AG04450 (cell line): ENCODE data around the gene SPINK9. TPM values are rescaled to one million over a fixed set of nuclear protein-coding genes. Genes with fewer than 3 reads are reported as not detected.
"Not testable (repeated sequence)": the region's sequence is repeated elsewhere in the genome, so short reads cannot be mapped to it uniquely, and the experiment has no call there.

Source experiments
- CTCF ChIA-PET: fragments of 300-600, 350-600 bp; formaldehyde crosslinking; extraction: SDS; loops from one replicate; lab custom pipeline; 2022; ENCODE audit warnings: antibody characterized with exemption, inconsistent platforms; lab: Charles Lee
- POLR2A ChIA-PET: fragments of 350-600 bp; formaldehyde crosslinking; extraction: SDS; loops from one replicate; lab custom pipeline; 2021; ENCODE audit warnings: antibody characterized with exemption, inconsistent platforms; lab: Yijun Ruan, JAX
- DNase-seq: peaks from one replicate; pipeline ENCODE4 v3.0.0-alpha.2; 2011; ENCODE audit warnings: low read depth, low spot score
- H3K27ac ChIP-seq: one replicate; pipeline ENCODE4 v1.5.1; 2012; ENCODE audit warnings: low read depth, low read length, control low read depth
- H3K27me3 ChIP-seq: one replicate; pipeline ENCODE4 v1.6.0; 2012; ENCODE audit warnings: low read length; ENCODE audit not compliant: control insufficient read depth, insufficient read depth
- H3K4me3 ChIP-seq: 2 replicates; pipeline ENCODE4 v1.5.1; 2011; ENCODE audit warnings: mild to moderate bottlenecking, low read depth, low read length, control low read depth
- H3K9me3 ChIP-seq: 2 replicates; pipeline ENCODE4 v1.5.1; 2012; ENCODE audit warnings: low read length; ENCODE audit not compliant: control insufficient read depth, insufficient read depth
- polyA plus RNA-seq: library from polyadenylated mRNA; depleted of rRNA; stranded (reverse); fragments of >200 nt; gene quantifications from 2 replicates; pipeline ENCODE4 v1.2.3, GENCODE V29; 2011
- TF ChIP-seq, protein P1 (sequence below): IDR thresholded peaks from 2 replicates; pipeline ENCODE4 v1.5.1; 2011; ENCODE audit warnings: low read depth, low read length, control low read depth, inconsistent platforms

The SPINK9 gene
- polyA plus RNA-seq, 1 experiment, result not detected

DNA sequence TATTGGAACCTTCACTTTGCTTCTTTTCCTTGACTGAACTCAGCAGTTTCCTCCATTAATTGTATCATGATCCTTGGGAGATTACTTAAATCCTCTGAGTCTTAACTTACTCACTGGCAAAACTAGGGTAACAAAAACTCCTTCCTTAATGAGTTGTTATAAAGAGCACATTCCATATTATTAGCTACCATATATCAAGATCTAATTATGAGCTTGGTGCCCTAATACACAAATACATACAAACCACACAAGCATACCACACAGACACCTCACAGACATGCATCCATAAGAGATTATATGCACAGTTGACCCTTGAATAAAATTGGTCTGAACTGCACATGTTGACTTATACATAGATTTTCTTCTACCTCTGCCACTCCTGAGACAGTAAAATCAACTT lies 25.6 kb upstream of the SPINK9 start:
- no peak overlapping the region for H3K4me3 ChIP-seq
- no peaks in the 10 kb centered on the region for H3K27me3 ChIP-seq
- DNase-seq, result no peak
- no peaks in the 10 kb centered on the region for H3K9me3 ChIP-seq
- CTCF ChIA-PET, result no interaction called here
- TF ChIP-seq, protein P1, sequence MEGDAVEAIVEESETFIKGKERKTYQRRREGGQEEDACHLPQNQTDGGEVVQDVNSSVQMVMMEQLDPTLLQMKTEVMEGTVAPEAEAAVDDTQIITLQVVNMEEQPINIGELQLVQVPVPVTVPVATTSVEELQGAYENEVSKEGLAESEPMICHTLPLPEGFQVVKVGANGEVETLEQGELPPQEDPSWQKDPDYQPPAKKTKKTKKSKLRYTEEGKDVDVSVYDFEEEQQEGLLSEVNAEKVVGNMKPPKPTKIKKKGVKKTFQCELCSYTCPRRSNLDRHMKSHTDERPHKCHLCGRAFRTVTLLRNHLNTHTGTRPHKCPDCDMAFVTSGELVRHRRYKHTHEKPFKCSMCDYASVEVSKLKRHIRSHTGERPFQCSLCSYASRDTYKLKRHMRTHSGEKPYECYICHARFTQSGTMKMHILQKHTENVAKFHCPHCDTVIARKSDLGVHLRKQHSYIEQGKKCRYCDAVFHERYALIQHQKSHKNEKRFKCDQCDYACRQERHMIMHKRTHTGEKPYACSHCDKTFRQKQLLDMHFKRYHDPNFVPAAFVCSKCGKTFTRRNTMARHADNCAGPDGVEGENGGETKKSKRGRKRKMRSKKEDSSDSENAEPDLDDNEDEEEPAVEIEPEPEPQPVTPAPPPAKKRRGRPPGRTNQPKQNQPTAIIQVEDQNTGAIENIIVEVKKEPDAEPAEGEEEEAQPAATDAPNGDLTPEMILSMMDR, result no peak
- no peak overlapping the region for H3K27ac ChIP-seq
- POLR2A ChIA-PET, result no interaction called here

DNA sequence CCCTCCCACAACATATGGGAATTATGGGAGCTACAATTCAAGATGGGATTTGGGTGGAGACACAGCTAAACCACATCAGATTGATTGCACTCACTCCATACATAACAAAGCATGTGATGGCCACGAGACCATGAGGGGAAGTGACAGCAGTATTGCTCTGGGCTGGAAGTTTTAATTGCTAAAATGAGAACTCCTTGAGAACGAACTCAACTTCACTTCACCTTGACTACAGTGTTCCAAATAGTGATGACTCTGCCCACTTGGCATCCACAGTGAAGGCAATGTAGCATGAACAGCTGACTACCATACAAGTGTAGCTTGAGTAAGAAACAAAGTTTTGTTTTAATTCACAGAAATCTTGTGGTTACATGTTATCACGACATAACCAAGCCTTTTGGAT lies 23.9 kb upstream of the SPINK9 start:
- Histone ChIP-seq H3K27me3 (no peaks in the 10 kb centered on the region), H3K27ac (no peak overlapping the region), H3K9me3 (no peaks in the 10 kb centered on the region), H3K4me3 (no peak overlapping the region)
- TF ChIP-seq, protein P1, result no peak
- CTCF ChIA-PET, result no interaction called here
- POLR2A ChIA-PET, result interaction anchor here (0.6 kb wide), 1 partner anchor 153 kb away, joined by 3 read pairs; no protein-coding TSS in a partner anchor
- DNase-seq, result no peak

DNA sequence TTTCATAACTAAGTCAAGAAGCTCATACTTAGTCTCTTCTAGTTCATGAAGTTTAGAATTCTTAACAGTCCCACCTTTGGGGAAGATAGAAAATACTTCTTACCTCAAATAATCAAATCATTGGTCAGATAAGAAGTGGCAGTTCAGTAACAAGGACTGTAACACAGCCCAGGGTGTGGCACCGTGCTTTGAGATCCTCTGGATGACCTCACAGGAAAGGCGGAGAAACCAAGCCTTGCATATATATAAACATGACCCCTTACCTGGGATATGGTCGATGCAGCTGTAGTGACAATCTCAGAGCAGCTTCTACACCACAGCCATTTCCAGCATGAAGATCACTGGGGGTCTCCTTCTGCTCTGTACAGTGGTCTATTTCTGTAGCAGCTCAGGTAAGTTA lies 23.2 kb upstream of the SPINK9 start, which contains the start of gene SPINK7:
Gene SPINK7, plus strand, starts transcription at position 271 of the 400 bp plus-strand sequence. Its CDS starts 61 bp downstream, at position 332.
- no peak for DNase-seq
- CTCF ChIA-PET, result no interaction called here
- H3K27me3 ChIP-seq, result no peaks in the 10 kb centered on the region

DNA sequence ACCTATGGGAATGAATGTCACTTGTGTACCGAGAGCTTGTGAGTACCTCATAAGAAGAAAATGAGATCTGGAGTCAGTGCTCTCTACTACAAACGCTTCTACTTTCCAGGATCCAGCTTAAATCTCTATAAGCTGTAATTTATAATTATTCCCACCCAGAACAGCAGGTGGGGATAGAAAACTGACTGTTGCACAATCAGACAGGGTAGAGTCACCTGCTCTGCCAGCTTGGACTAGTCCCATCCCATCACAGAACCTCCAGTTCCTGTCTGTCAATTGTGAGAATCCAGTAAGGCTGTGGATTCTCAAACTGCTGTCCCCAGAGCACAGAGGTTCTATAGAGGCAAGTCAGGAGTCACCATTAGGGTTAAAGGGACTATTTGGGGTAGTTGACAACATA lies 21.2 kb upstream of the SPINK9 start:
- Histone ChIP-seq H3K4me3 (no peak overlapping the region), H3K9me3 (no peaks in the 10 kb centered on the region), H3K27me3 (no peaks in the 10 kb centered on the region), H3K27ac (no peak overlapping the region)
- CTCF ChIA-PET, result interaction anchor here (0.8 kb wide), 1 partner anchor 417 kb away, joined by 3 read pairs; no protein-coding TSS in a partner anchor
- DNase-seq, result no peak
- POLR2A ChIA-PET, result no interaction called here
- TF ChIP-seq, protein P1, result no peak

More for the DNA sequence above, 23.2 kb upstream of the SPINK9 start, which contains the start of gene SPINK7:
- POLR2A ChIA-PET, result interaction anchor here (0.6 kb wide), 1 partner anchor 152 kb away, joined by 3 read pairs; no protein-coding TSS in a partner anchor
- Histone ChIP-seq H3K9me3 (no peaks in the 10 kb centered on the region), H3K27ac (no peak within 1 kb of the TSS), H3K4me3 (no peak within 1 kb of the TSS)
- TF ChIP-seq, protein P1, result no peak

DNA sequence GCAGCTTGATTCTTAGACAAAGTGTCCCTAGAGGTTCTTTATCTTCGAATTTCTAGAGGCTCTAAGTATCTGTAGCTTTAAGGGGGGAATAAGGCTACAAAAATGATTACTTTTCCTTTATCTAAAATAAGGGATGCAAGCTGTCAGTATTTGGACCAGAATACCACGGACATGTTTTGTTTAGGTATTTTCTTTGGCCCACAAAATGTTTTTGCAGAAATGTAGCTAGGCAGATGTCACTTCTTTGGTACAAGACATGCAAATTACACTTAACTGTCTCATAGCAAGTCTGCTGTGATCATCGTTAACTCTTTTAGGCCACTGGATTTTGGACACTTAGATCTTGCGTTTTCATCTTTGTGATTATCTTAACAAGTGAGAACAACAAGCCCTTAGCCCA lies 20.6 kb upstream of the SPINK9 start:
- TF ChIP-seq, protein P1, result no peak
- ChIA-PET CTCF (no interaction called here), POLR2A (no interaction called here)
- no peaks in the 10 kb centered on the region for H3K27me3 ChIP-seq
- no peaks in the 10 kb centered on the region for H3K9me3 ChIP-seq
- no peak for DNase-seq
- H3K27ac ChIP-seq, result no peak overlapping the region
- H3K4me3 ChIP-seq, result no peak overlapping the region

DNA sequence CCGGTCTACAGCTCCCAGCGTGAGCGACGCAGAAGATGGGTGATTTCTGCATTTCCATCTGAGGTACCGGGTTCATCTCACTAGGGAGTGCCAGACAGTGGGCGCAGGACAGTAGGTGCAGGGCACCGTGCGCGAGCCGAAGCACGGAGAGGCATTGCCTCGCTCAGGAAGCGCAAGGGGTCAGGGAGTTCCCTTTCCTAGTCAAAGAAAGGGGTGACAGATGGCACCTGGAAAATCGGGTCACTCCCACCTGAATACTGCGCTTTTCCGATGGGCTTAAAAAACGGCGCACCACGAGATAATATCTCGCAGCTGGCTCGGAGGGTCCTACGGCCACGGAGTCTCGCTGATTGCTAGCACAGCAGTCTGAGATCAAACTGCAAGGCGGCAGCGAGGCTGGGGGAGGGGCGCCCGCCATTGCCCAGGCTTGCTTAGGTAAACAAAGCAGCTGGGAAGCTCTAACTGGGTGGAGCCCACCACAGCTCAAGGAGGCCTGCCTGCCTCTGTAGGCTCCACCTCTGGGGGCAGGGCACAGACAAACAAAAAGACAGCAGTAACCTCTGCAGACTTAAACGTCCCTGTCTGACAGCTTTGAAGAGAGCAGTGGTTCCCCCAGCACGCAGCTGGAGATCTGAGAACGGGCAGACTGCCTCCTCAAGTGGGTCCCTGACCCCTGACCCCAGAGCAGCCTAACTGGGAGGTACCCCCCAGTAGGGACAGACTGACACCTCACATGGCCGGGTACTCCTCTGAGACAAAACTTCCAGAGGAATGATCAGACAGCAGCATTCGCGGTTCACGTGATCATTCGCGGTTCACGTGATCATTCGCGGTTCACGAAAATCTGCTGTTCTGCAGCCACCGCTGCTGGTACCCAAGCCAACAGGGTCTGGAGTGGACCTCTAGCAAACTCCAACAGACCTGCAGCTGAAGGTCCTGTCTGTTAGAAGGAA lies 15.1 kb upstream of the SPINK9 start:
- DNase-seq, CTCF ChIA-PET, POLR2A ChIA-PET, H3K27ac ChIP-seq, H3K27me3 ChIP-seq, H3K9me3 ChIP-seq: not testable (repeated sequence)
- H3K4me3 ChIP-seq, result peak overlapping the region; percentile 34
